Vagina (tissue), 2 donors: ENCODE data around the gene ARHGAP27.

Experiments used
- POLR2A ChIP-seq, 2 donors: fragments of 450-650 bp; IDR thresholded peaks; one replicate each; pipeline ENCODE4 v1.6.1; 2017; ENCODE audit warnings: antibody characterized with exemption in 2 of 2, mild to moderate bottlenecking in 2 of 2, moderate library complexity in 2 of 2
- POLR2AphosphoS5 ChIP-seq, 2 donors: sonication (generic); formaldehyde crosslinking; IDR thresholded peaks; one replicate each; pipeline ENCODE4 v1.9.0; 2017; ENCODE audit warnings: antibody characterized with exemption in 2 of 2, mild to moderate bottlenecking in 2 of 2, low read depth in 1 of 2; ENCODE audit not compliant: insufficient read depth in 1 of 2
- TF ChIP-seq, protein P1 (sequence below), 3 experiments: fragments of 450-650 bp in 2 of 3; fragments of 200-600 bp in 1 of 3; sonication (generic) in 1 of 3; IDR thresholded peaks; one replicate each; pipeline ENCODE4 v1.5.1; 2017 to 2019; ENCODE audit warnings: antibody characterized with exemption in 3 of 3, mild to moderate bottlenecking in 2 of 3, moderate library complexity in 2 of 3

GRCh38 chr17:45376171-45377005 is 56.3 kb downstream of the ARHGAP27 start:
- TF ChIP-seq, protein P1, sequence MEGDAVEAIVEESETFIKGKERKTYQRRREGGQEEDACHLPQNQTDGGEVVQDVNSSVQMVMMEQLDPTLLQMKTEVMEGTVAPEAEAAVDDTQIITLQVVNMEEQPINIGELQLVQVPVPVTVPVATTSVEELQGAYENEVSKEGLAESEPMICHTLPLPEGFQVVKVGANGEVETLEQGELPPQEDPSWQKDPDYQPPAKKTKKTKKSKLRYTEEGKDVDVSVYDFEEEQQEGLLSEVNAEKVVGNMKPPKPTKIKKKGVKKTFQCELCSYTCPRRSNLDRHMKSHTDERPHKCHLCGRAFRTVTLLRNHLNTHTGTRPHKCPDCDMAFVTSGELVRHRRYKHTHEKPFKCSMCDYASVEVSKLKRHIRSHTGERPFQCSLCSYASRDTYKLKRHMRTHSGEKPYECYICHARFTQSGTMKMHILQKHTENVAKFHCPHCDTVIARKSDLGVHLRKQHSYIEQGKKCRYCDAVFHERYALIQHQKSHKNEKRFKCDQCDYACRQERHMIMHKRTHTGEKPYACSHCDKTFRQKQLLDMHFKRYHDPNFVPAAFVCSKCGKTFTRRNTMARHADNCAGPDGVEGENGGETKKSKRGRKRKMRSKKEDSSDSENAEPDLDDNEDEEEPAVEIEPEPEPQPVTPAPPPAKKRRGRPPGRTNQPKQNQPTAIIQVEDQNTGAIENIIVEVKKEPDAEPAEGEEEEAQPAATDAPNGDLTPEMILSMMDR (IDR thresholded peaks at IDR 0.05), result no peak
- no peak for TF ChIP-seq POLR2A (IDR thresholded peaks at IDR 0.05)
- no peak for TF ChIP-seq POLR2AphosphoS5 (IDR thresholded peaks at IDR 0.05; ENCODE audit: insufficient read depth in 1 of 2, low read depth in 1 of 2)
